SU-DHL-6 (cell line): Measurements from ENCODE around the gene DLX1.

ENCODE experiments used
- H2AFZ ChIP-seq: fragments of 200-600 bp; sonication (generic); 2 replicates; pipeline ENCODE4 v1.6.1; 2014; ENCODE audit warnings: low read depth, mild to moderate bottlenecking, moderate library complexity, mixed read lengths, antibody characterized with exemption, low read length; ENCODE audit not compliant: severe bottlenecking
- H3F3A ChIP-seq: fragments of 200-600 bp; shearing (Covaris generic); 2 replicates; pipeline ENCODE4 v1.6.0; 2016; ENCODE audit warnings: antibody characterized with exemption, mild to moderate bottlenecking; ENCODE audit not compliant: insufficient read depth
- H3K27ac ChIP-seq: fragments of 200-600 bp; sonication (generic); 2 replicates; pipeline ENCODE4 v1.5.1; 2016; ENCODE audit warnings: low read depth, mild to moderate bottlenecking, low read length, moderate library complexity, mixed read lengths
- H3K27me3 ChIP-seq: fragments of 200-600 bp; sonication (generic), shearing (Covaris generic); 2 replicates; pipeline ENCODE4 v1.6.0; 2014; ENCODE audit warnings: mild to moderate bottlenecking, low read length
- H3K36me3 ChIP-seq: fragments of 200-600 bp; sonication (generic); 2 replicates; pipeline ENCODE4 v1.6.1; 2014; ENCODE audit warnings: mild to moderate bottlenecking, low read length, mixed read lengths
- H3K4me2 ChIP-seq: fragments of 300-600, 200-600 bp; shearing (Covaris generic), sonication (generic); 2 replicates; pipeline ENCODE4 v1.6.0; 2014; ENCODE audit warnings: low read length, low read depth, mild to moderate bottlenecking; ENCODE audit not compliant: poor library complexity, severe bottlenecking
- H3K4me3 ChIP-seq: fragments of 200-600 bp; sonication (generic); 2 replicates; pipeline ENCODE4 v1.5.1; 2014; ENCODE audit warnings: antibody characterized with exemption, low read length, mild to moderate bottlenecking, mixed read lengths; ENCODE audit not compliant: insufficient read depth, poor library complexity, severe bottlenecking
- H3K79me2 ChIP-seq: fragments of 200-600 bp; sonication (generic); 2 replicates; pipeline ENCODE4 v1.6.1; 2014; ENCODE audit warnings: mild to moderate bottlenecking, low read length, moderate library complexity; ENCODE audit not compliant: insufficient read depth
- H3K9ac ChIP-seq: fragments of 200-600 bp; sonication (generic); 2 replicates; pipeline ENCODE4 v1.7.0; 2014; ENCODE audit warnings: mild to moderate bottlenecking, low read length
- H3K9me2 ChIP-seq: fragments of 200-600 bp; sonication (generic); replicated peaks from 2 replicates; pipeline ENCODE4 v1.6.1; 2014; ENCODE audit warnings: low read length; ENCODE audit not compliant: insufficient read depth
- H3K9me3 ChIP-seq: fragments of 200-600 bp; sonication (generic); 2 replicates; pipeline ENCODE4 v1.6.1; 2014; ENCODE audit warnings: low read length, mixed read lengths; ENCODE audit not compliant: insufficient read depth
- H4K20me1 ChIP-seq: fragments of 200-600 bp; sonication (generic); 2 replicates; pipeline ENCODE4 v1.6.1; 2014; ENCODE audit warnings: low read depth, mild to moderate bottlenecking, antibody characterized with exemption, low read length, moderate library complexity, mixed read lengths
- EZH2phosphoT487 ChIP-seq: fragments of 200-600 bp; sonication (generic), shearing (Covaris generic); conservative IDR thresholded peaks from 2 replicates; pipeline ENCODE4 v1.6.1; 2018; ENCODE audit warnings: mild to moderate bottlenecking, antibody characterized with exemption, low read length, moderate library complexity, mixed read lengths
- TF ChIP-seq, protein P1 (sequence below): fragments of 200-600 bp; sonication (generic); IDR thresholded peaks from one replicate; pipeline ENCODE4 v1.5.1; 2017; ENCODE audit warnings: antibody characterized with exemption, mild to moderate bottlenecking, low read length, moderate library complexity; ENCODE audit not compliant: insufficient read depth, poor library complexity, severe bottlenecking

The DLX1 gene

DNA sequence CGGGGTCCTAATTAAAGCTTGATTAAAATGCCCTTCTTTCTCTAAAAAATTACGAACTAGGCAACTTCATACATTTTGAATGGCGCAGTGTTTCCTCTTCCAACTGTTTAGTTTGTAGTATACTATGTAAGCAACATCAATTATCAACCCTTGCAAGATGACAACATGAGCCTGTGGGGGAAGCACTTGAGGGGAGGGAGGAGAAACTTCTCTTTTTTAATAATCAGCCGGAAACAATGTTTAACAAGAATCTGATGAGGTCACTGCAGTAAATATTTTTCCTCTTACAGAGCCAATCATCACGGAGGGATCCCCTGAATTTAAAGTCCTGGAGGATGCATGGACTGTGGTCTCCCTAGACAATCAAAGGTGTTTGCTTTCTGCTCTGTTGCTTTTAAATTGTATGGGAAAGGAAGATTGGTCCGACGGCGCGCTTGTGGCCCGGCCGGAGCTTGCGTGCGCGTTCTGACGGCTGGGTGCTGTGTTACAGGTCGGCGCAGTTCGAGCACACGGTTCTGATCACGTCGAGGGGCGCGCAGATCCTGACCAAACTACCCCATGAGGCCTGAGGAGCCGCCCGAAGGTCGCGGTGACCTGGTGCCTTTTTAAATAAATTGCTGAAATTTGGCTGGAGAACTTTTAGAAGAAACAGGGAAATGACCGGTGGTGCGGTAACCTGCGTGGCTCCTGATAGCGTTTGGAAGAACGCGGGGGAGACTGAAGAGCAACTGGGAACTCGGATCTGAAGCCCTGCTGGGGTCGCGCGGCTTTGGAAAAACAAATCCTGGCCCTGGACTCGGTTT is 5.3 kb upstream of the DLX1 start:
- no peaks in the 10 kb centered on the region for H4K20me1 ChIP-seq
- TF ChIP-seq, protein P1, sequence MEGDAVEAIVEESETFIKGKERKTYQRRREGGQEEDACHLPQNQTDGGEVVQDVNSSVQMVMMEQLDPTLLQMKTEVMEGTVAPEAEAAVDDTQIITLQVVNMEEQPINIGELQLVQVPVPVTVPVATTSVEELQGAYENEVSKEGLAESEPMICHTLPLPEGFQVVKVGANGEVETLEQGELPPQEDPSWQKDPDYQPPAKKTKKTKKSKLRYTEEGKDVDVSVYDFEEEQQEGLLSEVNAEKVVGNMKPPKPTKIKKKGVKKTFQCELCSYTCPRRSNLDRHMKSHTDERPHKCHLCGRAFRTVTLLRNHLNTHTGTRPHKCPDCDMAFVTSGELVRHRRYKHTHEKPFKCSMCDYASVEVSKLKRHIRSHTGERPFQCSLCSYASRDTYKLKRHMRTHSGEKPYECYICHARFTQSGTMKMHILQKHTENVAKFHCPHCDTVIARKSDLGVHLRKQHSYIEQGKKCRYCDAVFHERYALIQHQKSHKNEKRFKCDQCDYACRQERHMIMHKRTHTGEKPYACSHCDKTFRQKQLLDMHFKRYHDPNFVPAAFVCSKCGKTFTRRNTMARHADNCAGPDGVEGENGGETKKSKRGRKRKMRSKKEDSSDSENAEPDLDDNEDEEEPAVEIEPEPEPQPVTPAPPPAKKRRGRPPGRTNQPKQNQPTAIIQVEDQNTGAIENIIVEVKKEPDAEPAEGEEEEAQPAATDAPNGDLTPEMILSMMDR = no peak
- no peak for TF ChIP-seq EZH2phosphoT487
- H2AFZ ChIP-seq = no peak overlapping the region
- H3K27ac ChIP-seq = no peak overlapping the region
- no peaks in the 10 kb centered on the region for H3F3A ChIP-seq
- H3K9me3 ChIP-seq = no peaks in the 10 kb centered on the region
- H3K4me2 ChIP-seq = no peak overlapping the region
- no peak overlapping the region for H3K9ac ChIP-seq
- H3K27me3 ChIP-seq = no peaks in the 10 kb centered on the region
- no peaks in the 10 kb centered on the region for H3K36me3 ChIP-seq
- no peak overlapping the region for H3K4me3 ChIP-seq
- no peaks in the 10 kb centered on the region for H3K79me2 ChIP-seq
- no peaks in the 10 kb centered on the region for H3K9me2 ChIP-seq

DNA sequence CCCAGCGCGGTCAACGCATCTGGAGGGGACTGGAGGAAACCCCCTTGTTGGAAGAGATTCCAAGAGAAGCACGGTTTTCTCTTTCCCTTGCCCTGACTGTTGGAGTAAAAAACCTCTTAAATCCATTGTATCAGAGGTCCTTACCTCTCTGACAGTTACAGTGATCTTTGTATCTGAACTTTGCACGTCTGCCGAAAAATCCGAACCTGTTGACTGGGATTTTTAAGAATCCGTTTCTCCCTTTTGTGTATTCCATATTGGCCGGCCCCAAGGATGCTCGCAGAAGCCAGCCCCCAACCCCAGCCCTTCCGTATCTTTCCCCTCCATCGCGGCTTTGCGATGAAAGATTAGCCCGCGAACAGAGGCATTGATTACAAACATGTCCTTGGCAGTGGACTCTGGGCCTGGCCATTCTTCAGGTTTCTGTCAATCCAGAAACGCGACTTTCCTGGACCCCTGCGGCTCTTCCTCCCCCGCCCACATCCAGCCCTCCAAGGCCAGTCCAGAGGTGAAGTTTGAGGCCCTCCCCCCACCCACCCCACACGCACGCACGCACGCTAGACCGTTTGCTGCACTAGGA is 4.6 kb upstream of the DLX1 start:
- Histone ChIP-seq H3K9ac (no peak overlapping the region), H3K36me3 (no peaks in the 10 kb centered on the region), H3K4me3 (no peak overlapping the region), H3K9me2 (no peaks in the 10 kb centered on the region), H3K79me2 (no peaks in the 10 kb centered on the region), H2AFZ (no peak overlapping the region), H3F3A (no peaks in the 10 kb centered on the region), H4K20me1 (no peaks in the 10 kb centered on the region), H3K9me3 (no peaks in the 10 kb centered on the region), H3K27me3 (no peaks in the 10 kb centered on the region), H3K27ac (no peak overlapping the region), H3K4me2 (no peak overlapping the region)
- TF ChIP-seq, protein P1 = no peak
- no peak for TF ChIP-seq EZH2phosphoT487

DNA sequence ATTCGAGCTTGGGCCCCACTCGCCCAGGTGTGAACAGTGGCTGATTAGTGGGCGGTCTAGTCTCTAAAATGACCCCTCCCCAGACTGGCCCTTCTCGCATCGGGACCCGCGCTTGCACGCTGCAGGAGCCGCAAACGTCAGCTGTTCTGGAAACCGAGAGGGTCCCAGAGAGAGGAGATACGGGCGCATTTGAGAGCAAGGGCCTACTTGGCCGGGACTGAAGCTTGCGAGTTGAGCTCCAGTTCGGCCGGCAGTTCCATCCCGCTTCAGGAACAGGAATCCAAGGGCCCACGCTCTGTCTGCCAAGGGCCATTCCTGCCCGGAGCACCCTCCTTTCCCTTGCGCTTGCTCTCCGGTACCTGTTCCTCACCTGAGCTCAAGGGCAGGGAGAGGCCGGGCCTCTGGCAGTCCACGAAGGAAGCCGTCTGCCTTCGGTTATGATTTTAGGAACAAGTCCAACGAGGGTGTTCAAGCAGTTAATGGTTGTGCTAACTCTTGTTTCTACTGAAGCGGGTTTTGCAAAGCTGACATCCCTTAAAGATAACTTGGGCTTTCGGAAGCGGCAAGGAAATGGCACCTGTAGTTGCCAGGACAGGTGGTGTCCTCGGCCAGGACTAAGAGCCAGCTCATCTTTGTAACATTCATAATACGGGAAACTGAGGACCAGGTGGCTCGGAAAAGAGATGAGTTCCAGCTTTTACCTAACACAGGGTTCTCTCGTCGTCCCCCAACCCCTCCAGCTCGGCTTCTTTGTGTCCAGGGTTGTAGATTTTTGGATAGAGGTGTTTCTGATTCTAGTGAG is 3.9 kb upstream of the DLX1 start:
- TF ChIP-seq, protein P1 = no peak
- TF ChIP-seq EZH2phosphoT487 = no peak
- H3K27me3 ChIP-seq = no peaks in the 10 kb centered on the region
- H3K9me3 ChIP-seq = no peaks in the 10 kb centered on the region
- no peaks in the 10 kb centered on the region for H3F3A ChIP-seq
- H3K36me3 ChIP-seq = no peaks in the 10 kb centered on the region
- no peaks in the 10 kb centered on the region for H4K20me1 ChIP-seq
- no peaks in the 10 kb centered on the region for H3K9me2 ChIP-seq
- no peak overlapping the region for H3K27ac ChIP-seq
- H3K9ac ChIP-seq = no peak overlapping the region
- H2AFZ ChIP-seq = no peak overlapping the region
- no peak overlapping the region for H3K4me3 ChIP-seq
- H3K4me2 ChIP-seq = no peak overlapping the region
- no peaks in the 10 kb centered on the region for H3K79me2 ChIP-seq
